GM12878 (cell line): Measurements from ENCODE around the gene CAMKK1. TPM values are rescaled to one million over a fixed set of nuclear protein-coding genes. Genes with fewer than 3 reads are reported as not detected.

ENCODE experiments used
- ATAC-seq: fragments of 200-7000 bp; cut with Tn5 transposase; 3 replicates; pipeline ENCODE4 v1.9.1; 2020; ENCODE audit warnings: mild to moderate bottlenecking, moderate library complexity
- BruUV-seq: library from RNA; stranded (reverse); fragments of 400-500 nt; replicated peaks from 2 replicates; lab custom pipeline; 2021; lab: Mats Ljungman, UMichigan
- CTCF ChIA-PET: fragments of 300-600 bp; sonication (Branson Sonifier 250); formaldehyde crosslinking; extraction: SDS; loops from one replicate; lab custom pipeline; 2021; ENCODE audit warnings: inconsistent platforms; lab: Yijun Ruan, JAX
- POLR2A ChIA-PET: fragments of 350-600 bp; formaldehyde crosslinking; extraction: SDS; loops from one replicate; lab custom pipeline; 2021; ENCODE audit warnings: inconsistent platforms; lab: Charles Lee
- RAD21 ChIA-PET: fragments of 300-600 bp; sonication (Branson Sonifier 250); formaldehyde crosslinking; loops from one replicate; lab custom pipeline; 2023; ENCODE audit warnings: antibody characterized with exemption; ENCODE audit not compliant: unreplicated experiment; lab: Charles Lee
- SMC1A ChIA-PET: fragments of 300-600 bp; sonication (Branson Sonifier 250); formaldehyde crosslinking; loops from one replicate; lab custom pipeline; 2023; ENCODE audit not compliant: unreplicated experiment, uncharacterized antibody; lab: Charles Lee
- DNase-seq: peaks from one replicate; pipeline ENCODE4 v3.0.0-alpha.2; 2011; ENCODE audit warnings: low read depth, low spot score
- FAIRE-seq: peaks from 3 replicates; lab custom pipeline; 2011; peaks lifted over from hg19 to GRCh38; lab: Jason Lieb, UNC
- H2AFZ ChIP-seq: 2 replicates; pipeline ENCODE4 v1.6.0; 2011; ENCODE audit warnings: low read depth, low read length, control low read depth; ENCODE audit not compliant: control insufficient read depth
- H3K27ac ChIP-seq: 2 replicates; pipeline ENCODE4 v1.5.1; 2011; ENCODE audit warnings: control low read depth; ENCODE audit not compliant: control insufficient read depth, insufficient read depth
- H3K27me3 ChIP-seq, 2 experiments: replicated peaks in 1 of 2; 2 replicates each; pipeline versions ENCODE4 v1.6.0 to v1.6.1; 2011; ENCODE audit warnings: low read length in 1 of 2; ENCODE audit not compliant: control insufficient read depth in 2 of 2, insufficient read depth in 2 of 2
- H3K36me3 ChIP-seq, 2 experiments: 2 replicates each; pipeline ENCODE4 v1.5.1; 2011; ENCODE audit warnings: low read length in 1 of 2; ENCODE audit not compliant: control insufficient read depth in 2 of 2, insufficient read depth in 2 of 2
- H3K4me1 ChIP-seq: 2 replicates; pipeline ENCODE4 v1.6.1; 2011; ENCODE audit warnings: mild to moderate bottlenecking, low read length, moderate library complexity, mixed read lengths; ENCODE audit not compliant: control insufficient read depth, insufficient read depth
- H3K4me2 ChIP-seq: 2 replicates; pipeline ENCODE4 v1.6.0; 2011; ENCODE audit warnings: control low read depth; ENCODE audit not compliant: control insufficient read depth, insufficient read depth
- H3K4me3 ChIP-seq: fragments of 200-600 bp; sonication (generic); 2 replicates; pipeline ENCODE4 v1.5.1; 2016
- H3K79me2 ChIP-seq: 2 replicates; pipeline ENCODE4 v1.6.0; 2011; ENCODE audit warnings: low read length; ENCODE audit not compliant: control insufficient read depth, insufficient read depth
- H3K9ac ChIP-seq: 2 replicates; pipeline ENCODE4 v1.8.0; 2011; ENCODE audit warnings: low read length, control low read depth, mixed read lengths; ENCODE audit not compliant: control insufficient read depth, insufficient read depth
- H3K9me3 ChIP-seq: replicated peaks from 3 replicates; pipeline ENCODE4 v1.5.1; 2011; ENCODE audit warnings: mild to moderate bottlenecking, low read length; ENCODE audit not compliant: control insufficient read depth, insufficient read depth
- H4K20me1 ChIP-seq: 2 replicates; pipeline ENCODE4 v1.6.0; 2011; ENCODE audit not compliant: control insufficient read depth, insufficient read depth
- BCL3 ChIP-seq: IDR thresholded peaks from 2 replicates; pipeline ENCODE4 v1.6.1; 2011; ENCODE audit warnings: borderline replicate concordance, low read depth, mild to moderate bottlenecking, moderate library complexity, low read length; ENCODE audit not compliant: insufficient read depth, poor library complexity, severe bottlenecking
- EZH2 ChIP-seq: IDR thresholded peaks from 2 replicates; pipeline ENCODE4 v1.6.1; 2012; ENCODE audit warnings: low read depth, mild to moderate bottlenecking, control low read depth, inconsistent platforms, low read length, borderline replicate concordance; ENCODE audit not compliant: control insufficient read depth
- MTA3 ChIP-seq: IDR thresholded peaks from 2 replicates; pipeline ENCODE4 v1.6.1; 2012; ENCODE audit warnings: low read length, inconsistent platforms, borderline replicate concordance
- NR2C2 ChIP-seq: IDR thresholded peaks from 2 replicates; pipeline ENCODE4 v1.6.1; 2011; ENCODE audit warnings: borderline replicate concordance, low read depth; ENCODE audit not compliant: control insufficient read depth, insufficient read length
- PBX3 ChIP-seq: IDR thresholded peaks from 2 replicates; pipeline ENCODE4 v1.6.1; 2011; ENCODE audit warnings: mild to moderate bottlenecking, low read depth, low read length, moderate library complexity; ENCODE audit not compliant: insufficient replicate concordance
- RELA ChIP-seq: fragments of 450-650 bp; IDR thresholded peaks from 2 replicates; pipeline ENCODE4 v1.8.0; 2014; ENCODE audit warnings: borderline replicate concordance; ENCODE audit not compliant: partially characterized antibody
- SKIL ChIP-seq: fragments of 450-650 bp; IDR thresholded peaks from 2 replicates; pipeline ENCODE4 v1.6.1; 2017; ENCODE audit warnings: mild to moderate bottlenecking, low read depth, inconsistent platforms; ENCODE audit not compliant: poor library complexity, severe bottlenecking
- TAF1 ChIP-seq: IDR thresholded peaks from 2 replicates; pipeline ENCODE4 v1.6.1; 2011; ENCODE audit warnings: mild to moderate bottlenecking, low read depth, low read length, borderline replicate concordance
- WGBS: methylation state at CpG from one replicate; pipeline ENCODE4 v1.1.6; 2016; ENCODE audit warnings: low lambda C conversion rate; ENCODE audit not compliant: insufficient replicate concordance, insufficient coverage; ENCODE audit errors: missing lambda C conversion rate; 5-methylcytosine and 5-hydroxymethylcytosine counted together
- in situ Hi-C: fragments of 300-500 bp; cut with MboI; formaldehyde crosslinking; loops from 9 replicates; pipeline ENCODE4 v1.14.3; 2018; ENCODE audit warnings: mixed read lengths
- intact Hi-C: fragments of 100-400 bp; cut with micrococcal nuclease; formaldehyde crosslinking; loops from one replicate; pipeline ENCODE4 v1.14.2; 2022; ENCODE audit not compliant: unreplicated experiment
- polyA plus RNA-seq, 11 experiments: library from polyadenylated mRNA; depleted of rRNA in 4 of 11; unstranded in 6 of 11; stranded (reverse) in 5 of 11; fragments of >200 nt; fragmentation: Nextera tagmentation in 4 of 11; fragmentation: Illumina TruSeq in 1 of 11; extraction: Ambion mirVana in 4 of 11; extraction: Trizol in 1 of 11; gene quantifications; 1 replicate in 1 of 11; 2 replicates in 10 of 11; pipeline versions ENCODE4 v1.2.1 to v1.2.3, GENCODE V29; 2011 to 2016; ENCODE audit warnings: inconsistent platforms in 2 of 11, missing spikeins in 2 of 11, low read depth in 1 of 11
- total RNA-seq, 4 experiments: library from RNA; depleted of rRNA in 3 of 4; stranded (reverse); fragments of >200 nt in 3 of 4; fragmentation: Illumina TruSeq in 1 of 4; extraction: Trizol in 1 of 4; gene quantifications; 2 replicates each; pipeline versions ENCODE4 v1.2.1 to v1.2.3, GENCODE V29; 2013 to 2021

The CAMKK1 gene
- total and polyA plus RNA-seq, 10 of the 15 experiments (the other 5 are each of a cell fraction or from before 2014, with no cell fraction given), result 0.06 to 0.84 (median 0.37) TPM

- TF ChIP-seq TAF1, result no peak
- TF ChIP-seq MTA3, result no peak
- no peak for TF ChIP-seq PBX3
- TF ChIP-seq EZH2, result no peak
These were observed 77.7 kb downstream of the CAMKK1 start for GRCh38 chr17:3815122-3815521.

GRCh38 chr17:3814361-3814760 lies 78.5 kb downstream of the CAMKK1 start:
- ChIA-PET SMC1A (interaction anchor here (0.7 kb wide), 1 partner anchor 76 kb away, joined by 4 read pairs; no protein-coding TSS in a partner anchor), POLR2A (no interaction called here), RAD21 (no interaction called here), CTCF (interaction anchor here (0.8 to 5.0 kb wide), 3 partner anchors 10 to 77 kb away, joined by 3 to 33 read pairs (median 23); no protein-coding TSS in a partner anchor)
- Histone ChIP-seq H3K9ac (no peak overlapping the region), H3K27ac (no peak overlapping the region), H3K27me3 (no peaks in the 10 kb centered on the region), H4K20me1 (no peaks in the 10 kb centered on the region), H3K36me3 (peaks cover 20 to 22% of the 10 kb centered on the region in 2 experiments), H3K4me1 (peaks cover 9% of the 10 kb centered on the region), H3K79me2 (no peaks in the 10 kb centered on the region), H3K4me3 (no peak overlapping the region), H3K4me2 (no peak overlapping the region), H3K9me3 (no peaks in the 10 kb centered on the region), H2AFZ (no peak overlapping the region)
- BruUV-seq, result no TSS peak
- in situ Hi-C loops, result no loop called here
- intact Hi-C loops, result no loop called here
- no peak for DNase-seq
- TF ChIP-seq NR2C2 (no peak), BCL3 (no peak), SKIL (no peak), RELA (no peak)
- WGBS, result 97% methylated on average over 13 of the region's 13 CpGs
- FAIRE-seq, result no peak
- no peak for ATAC-seq

More at GRCh38 chr17:3815122-3815521, 77.7 kb downstream of the CAMKK1 start:
- DNase-seq, result no peak
- intact Hi-C loops, result no loop called here
- Histone ChIP-seq H3K4me2 (no peak overlapping the region), H3K9me3 (no peaks in the 10 kb centered on the region), H2AFZ (no peak overlapping the region), H3K27me3 (no peaks in the 10 kb centered on the region), H3K9ac (no peak overlapping the region), H3K4me1 (peaks cover 9% of the 10 kb centered on the region), H3K79me2 (no peaks in the 10 kb centered on the region), H3K36me3 (peaks cover 22% of the 10 kb centered on the region in 2 experiments), H3K4me3 (no peak overlapping the region), H4K20me1 (no peaks in the 10 kb centered on the region), H3K27ac (no peak overlapping the region)
- ChIA-PET CTCF (interaction anchor here (0.8 to 5.0 kb wide), 3 partner anchors 10 to 77 kb away, joined by 3 to 33 read pairs (median 23); no protein-coding TSS in a partner anchor), POLR2A (no interaction called here), RAD21 (no interaction called here), SMC1A (interaction anchor here (0.5 to 1.7 kb wide), 3 partner anchors 11 to 77 kb away, joined by 3 to 4 read pairs (median 4); no protein-coding TSS in a partner anchor)
- 99% methylated on average over 6 of the region's 6 CpGs for WGBS
- in situ Hi-C loops, result no loop called here
- no TSS peak for BruUV-seq
- no peak for ATAC-seq
- no peak for FAIRE-seq
